Measurements from ENCODE around the gene APBA2.
"Not testable (repeated sequence)": the region's sequence is repeated elsewhere in the genome, so short reads cannot be mapped to it uniquely, and the experiment has no call there.

APBA2 gene

GRCh38 chr15:28998511-28998910 lies 112.7 kb downstream of the APBA2 start:
- no peak for DNase-seq (ENCODE audit: low spot score)

GRCh38 chr15:29003191-29003839 lies 117.5 kb downstream of the APBA2 start:
- no peak for DNase-seq (ENCODE audit: low spot score)

- no peak for DNase-seq (ENCODE audit: low spot score)
Measured at GRCh38 chr15:29003840-29004233, 118.1 kb downstream of the APBA2 start.

- no peak for DNase-seq (ENCODE audit: low spot score)
Measured at GRCh38 chr15:29005931-29006330, 120.2 kb downstream of the APBA2 start.

- no peak for DNase-seq (ENCODE audit: low spot score)
Measured at GRCh38 chr15:29008846-29009245, 123.1 kb downstream of the APBA2 start.

GRCh38 chr15:29012097-29012496 lies 126.3 kb downstream of the APBA2 start:
- DNase-seq (ENCODE audit: low spot score) = no peak

GRCh38 chr15:29014493-29014892 lies 128.7 kb downstream of the APBA2 start:
- DNase-seq (ENCODE audit: low spot score) = no peak

- DNase-seq (ENCODE audit: low spot score) = no peak
Measured at GRCh38 chr15:29016518-29016917, 130.7 kb downstream of the APBA2 start.

- DNase-seq (ENCODE audit: low spot score) = peak; percentile 74
Measured at GRCh38 chr15:29018120-29018805, 132.5 kb downstream of the APBA2 start.

GRCh38 chr15:29018995-29019976 lies 133.5 kb downstream of the APBA2 start:
- DNase-seq (ENCODE audit: low spot score) = no peak

- DNase-seq (ENCODE audit: low spot score) = no peak
Measured at GRCh38 chr15:29021857-29022256, 136.1 kb downstream of the APBA2 start.

GRCh38 chr15:29024662-29025061 lies 138.9 kb downstream of the APBA2 start:
- no peak for DNase-seq (ENCODE audit: low spot score)

- DNase-seq (ENCODE audit: low spot score) = not testable (repeated sequence)
Measured at GRCh38 chr15:29025411-29025810, 139.6 kb downstream of the APBA2 start.

- DNase-seq (ENCODE audit: low spot score) = not testable (repeated sequence)
Measured at GRCh38 chr15:29028158-29028557, 142.4 kb downstream of the APBA2 start.

- DNase-seq (ENCODE audit: low spot score) = no peak
Measured at GRCh38 chr15:29029651-29030195, 143.9 kb downstream of the APBA2 start.

GRCh38 chr15:29031502-29032228 lies 145.9 kb downstream of the APBA2 start:
- no peak for DNase-seq (ENCODE audit: low spot score)

GRCh38 chr15:29032229-29032625 lies 146.5 kb downstream of the APBA2 start:
- no peak for DNase-seq (ENCODE audit: low spot score)

GRCh38 chr15:29032751-29033150 lies 147.0 kb downstream of the APBA2 start:
- no peak for DNase-seq (ENCODE audit: low spot score)

- no peak for DNase-seq (ENCODE audit: low spot score)
Measured at GRCh38 chr15:29034151-29034550, 148.4 kb downstream of the APBA2 start.

GRCh38 chr15:29034593-29035335 lies 149.0 kb downstream of the APBA2 start:
- DNase-seq (ENCODE audit: low spot score) = no peak

Measured in iPS-NIHi11 (cell line).